HPDE6-E6E7 (cell line): Measurements from ENCODE around the gene ZNF292.
"Not testable (repeated sequence)": the region's sequence is repeated elsewhere in the genome, so short reads cannot be mapped to it uniquely, and the experiment has no call there.

Experiments
- DNase-seq: peaks from one replicate; pipeline ENCODE4 v3.0.0; 2011; ENCODE audit warnings: missing footprints; ENCODE audit errors: extremely low spot score

Gene ZNF292

DNA sequence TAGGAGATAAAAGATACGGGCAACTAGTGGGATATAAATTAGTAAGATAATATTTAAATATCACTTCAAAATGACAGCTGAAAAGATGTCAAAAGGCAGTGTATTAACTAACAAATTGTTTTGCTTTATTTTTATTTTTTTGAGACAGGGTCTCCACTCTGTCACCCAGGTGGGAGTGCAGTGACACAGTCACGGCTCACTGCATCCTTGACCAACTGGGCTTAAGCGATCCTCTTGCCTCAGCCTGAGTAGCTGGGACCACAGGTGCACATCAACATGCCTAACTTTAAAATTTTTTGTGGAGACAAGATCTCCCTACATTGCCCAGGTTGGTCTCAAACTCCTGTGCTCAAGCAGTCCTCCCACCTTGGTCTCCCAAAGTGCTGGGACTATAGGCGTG, 5.9 kb downstream of the ZNF292 start:
- DNase-seq = no peak

DNA sequence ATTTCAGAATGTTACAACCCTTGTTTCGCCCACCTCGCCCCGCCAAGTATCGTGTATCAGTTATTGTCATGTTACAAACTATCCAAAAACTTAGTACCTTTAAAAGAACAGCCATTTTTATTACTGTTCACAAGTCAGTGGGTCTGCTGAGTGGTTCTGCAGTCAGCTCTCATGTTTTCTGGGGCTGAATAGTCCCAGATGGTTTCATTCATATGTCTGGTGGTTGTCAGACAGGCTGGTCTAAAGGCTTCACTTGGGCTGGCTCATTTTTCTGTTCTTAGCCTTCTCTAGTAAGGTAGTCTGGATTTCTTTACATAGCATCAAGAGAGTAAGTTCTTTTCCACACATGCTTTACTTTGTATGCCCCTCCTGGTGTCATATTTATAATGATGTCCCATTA, 8.6 kb downstream of the ZNF292 start:
- DNase-seq = no peak

DNA sequence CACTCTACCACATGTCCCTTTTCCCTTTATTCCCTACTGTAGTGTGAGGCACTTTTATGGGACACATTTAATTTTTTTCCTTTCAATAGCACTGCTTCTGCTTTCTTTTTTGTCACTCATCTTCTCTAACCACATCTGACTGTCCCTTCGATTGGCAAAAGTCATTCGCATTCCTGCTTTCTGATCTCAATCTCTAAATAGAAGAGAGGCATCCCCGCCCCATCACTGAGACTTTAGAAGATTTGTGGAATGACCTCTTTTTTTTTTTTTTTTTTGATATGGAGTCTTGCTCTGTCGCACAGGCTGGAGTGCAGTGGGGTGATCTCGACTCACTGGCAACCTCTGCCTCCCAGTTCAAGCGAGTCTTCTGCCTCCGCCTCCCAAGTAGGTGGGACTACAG, 9.1 kb downstream of the ZNF292 start:
- no peak for DNase-seq

DNA sequence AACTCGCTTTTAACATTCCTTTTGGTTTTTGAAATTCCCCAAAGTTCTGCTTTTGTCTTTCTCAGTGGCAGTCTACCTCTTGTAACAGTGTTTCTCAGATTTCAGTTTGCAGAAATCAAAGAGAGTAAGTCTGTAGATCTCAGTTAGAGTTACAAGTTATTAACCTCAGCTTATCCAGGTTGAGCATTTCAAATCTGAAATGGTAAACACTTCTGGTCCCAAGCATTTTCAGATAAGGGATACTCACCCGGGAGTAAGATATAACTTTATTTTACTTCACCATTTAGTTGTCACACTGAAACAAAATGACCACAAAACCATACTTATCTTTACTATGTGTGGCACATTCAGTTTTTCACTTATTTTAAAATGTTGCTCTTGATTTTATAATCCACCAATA, 9.8 kb downstream of the ZNF292 start:
- no peak for DNase-seq

DNA sequence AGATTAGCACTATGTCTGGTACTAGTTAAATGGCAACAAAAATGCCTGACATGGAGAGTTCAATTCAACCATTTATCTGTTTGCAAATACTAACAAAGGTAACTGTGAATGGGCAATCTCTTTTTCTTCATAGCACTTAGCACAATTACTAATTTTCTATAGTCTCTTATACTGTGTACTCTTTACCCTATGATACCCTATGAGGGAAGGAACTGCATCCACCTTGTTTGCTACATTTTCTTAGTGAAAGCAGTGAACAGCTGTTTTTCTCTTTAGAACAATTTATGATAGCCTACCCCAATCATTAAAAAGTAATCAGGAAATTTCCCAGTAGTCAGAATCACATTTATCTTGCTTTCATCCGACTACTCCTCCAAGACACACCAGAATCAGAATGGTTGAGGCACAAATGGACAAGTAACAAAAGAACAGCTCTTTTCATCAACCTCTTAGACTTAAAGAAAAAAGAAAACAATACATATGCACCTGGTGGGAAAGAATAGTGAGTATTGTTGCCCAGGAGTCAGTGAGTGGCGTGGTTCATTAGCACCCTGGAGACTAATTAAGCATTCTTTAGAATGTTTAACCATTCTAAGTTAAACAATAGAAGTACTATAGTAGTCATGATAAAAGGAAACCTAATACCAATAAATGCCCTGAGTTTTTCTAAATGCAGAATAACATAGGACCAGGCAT, 16.7 kb downstream of the ZNF292 start:
- DNase-seq = no peak

DNA sequence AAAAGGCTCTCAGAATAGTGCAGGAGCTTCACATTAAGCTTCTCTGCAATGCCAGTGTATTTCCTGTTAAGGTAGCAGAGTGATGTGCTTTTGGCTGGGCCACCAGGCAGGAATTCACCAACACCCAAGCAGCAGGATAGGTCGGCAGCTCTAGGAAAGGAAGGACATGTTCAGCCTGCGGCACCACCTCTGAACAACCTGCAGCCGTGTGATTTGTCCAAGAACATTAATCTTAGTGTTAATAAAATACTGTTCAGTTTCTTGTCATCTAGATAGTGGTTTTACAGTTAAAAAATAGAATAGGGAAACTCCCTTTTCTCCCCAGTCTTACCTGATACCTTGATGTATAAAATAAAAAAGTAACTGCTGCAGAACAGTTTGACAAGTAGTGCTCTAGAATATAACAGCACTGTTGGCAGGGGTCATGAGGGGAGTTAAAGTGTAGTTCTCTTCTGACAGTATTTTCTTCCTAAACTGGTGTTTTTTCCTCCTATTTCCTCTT, 18.8 kb downstream of the ZNF292 start:
- DNase-seq = no peak

DNA sequence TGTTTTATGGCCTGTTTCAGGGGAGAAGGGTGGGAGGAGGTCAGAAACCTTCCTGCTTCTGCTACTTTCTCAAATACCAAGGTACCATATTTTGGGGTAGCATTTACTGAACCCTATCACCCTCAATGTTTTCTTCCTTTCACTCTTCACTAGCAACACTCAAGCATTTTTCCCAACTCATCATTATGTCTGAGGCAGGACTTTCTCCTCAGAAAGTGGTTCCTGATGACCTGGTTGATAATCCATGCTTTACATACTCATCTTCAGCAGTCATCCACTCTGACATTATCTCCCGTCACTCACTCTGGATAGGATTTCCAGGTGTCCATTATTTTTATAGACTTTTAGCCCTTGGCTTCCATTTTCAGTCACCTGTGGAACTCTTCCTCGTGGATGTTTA, 21.1 kb downstream of the ZNF292 start:
- DNase-seq = no peak

DNA sequence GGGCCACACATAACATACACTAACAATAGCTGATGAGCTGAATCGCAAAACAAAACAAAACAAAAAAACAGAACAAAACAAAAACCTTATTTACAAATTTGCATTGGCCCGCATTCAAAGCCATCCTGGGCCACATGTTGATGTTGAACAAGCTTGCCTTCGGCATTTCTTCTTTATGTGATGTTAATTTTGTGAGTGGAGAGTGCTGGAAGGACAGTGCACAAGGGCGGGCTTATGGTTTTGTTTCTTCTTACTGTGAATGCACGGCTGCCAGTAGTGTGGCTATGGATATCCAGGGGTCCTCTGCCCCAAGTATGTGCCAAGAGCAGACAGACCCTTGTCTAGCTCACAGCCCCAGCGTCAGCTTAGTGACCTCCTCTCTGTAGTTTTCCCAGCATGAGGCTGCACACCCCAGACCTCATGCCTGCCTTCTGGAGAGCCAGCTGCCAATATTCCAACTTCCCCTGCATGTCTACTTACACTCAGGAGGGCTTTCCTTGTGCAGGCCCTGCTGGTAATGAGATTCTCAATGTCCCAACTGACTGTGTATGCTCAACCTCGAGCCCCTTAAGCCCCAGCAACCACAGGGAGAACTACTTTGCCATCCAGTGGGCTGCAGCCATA, 24.9 kb downstream of the ZNF292 start:
- DNase-seq = no peak

DNA sequence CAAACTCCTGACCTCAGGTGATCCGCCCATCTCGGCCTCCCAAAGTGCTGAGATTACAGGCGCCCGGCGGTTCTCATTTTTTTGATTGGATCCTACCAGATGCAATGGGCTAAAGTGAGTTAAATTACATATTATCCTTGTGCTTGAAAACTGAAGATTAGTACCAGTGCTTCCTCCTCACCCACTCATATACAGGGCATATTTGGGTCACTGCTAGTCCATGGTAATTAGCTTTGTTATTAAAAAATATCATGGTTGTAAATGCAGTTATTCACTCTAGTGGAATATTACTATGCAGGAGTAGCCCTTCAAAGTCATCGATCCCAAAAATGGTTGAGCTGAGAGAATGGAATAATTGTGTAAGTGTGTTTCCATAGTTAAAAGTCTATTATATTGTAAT, 26.5 kb downstream of the ZNF292 start:
- DNase-seq = no peak

DNA sequence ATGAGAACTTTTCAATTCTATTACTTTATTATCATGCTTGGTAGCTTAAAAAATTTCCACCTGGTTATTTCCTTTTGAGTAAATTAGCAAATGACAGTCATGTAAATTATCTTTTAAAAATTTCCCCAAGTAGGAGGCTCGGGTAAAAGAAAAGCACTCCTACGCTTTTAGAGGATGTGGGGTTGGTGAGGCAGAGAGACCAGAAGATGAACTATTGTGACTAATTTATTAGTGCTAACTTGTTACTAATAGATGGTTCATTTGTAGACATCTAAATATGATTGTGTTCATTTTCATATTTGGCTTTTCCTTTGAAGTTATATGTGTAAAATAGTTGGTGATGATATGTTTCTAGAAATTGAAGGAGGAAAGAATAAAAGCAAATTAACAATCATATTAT, 27.0 kb downstream of the ZNF292 start:
- no peak for DNase-seq

DNA sequence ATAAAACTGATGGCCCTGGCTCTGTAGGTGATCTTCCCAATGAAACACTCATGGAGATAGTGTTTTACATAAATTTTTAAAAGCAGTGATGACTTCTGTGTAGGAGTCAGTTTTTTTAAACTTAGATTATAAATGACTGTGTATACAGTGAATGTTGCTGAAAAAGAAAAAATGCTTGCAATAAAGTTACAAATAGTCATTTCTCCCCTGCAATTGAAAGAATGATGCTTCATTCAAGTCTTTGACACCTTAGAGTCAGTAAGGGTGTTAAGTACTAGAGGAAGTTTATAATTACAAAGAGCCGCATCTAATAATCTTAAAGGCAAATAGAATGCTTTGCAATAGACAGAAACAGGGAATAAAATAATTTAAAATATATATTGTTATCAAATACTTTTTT, 27.6 kb downstream of the ZNF292 start:
- DNase-seq = no peak

DNA sequence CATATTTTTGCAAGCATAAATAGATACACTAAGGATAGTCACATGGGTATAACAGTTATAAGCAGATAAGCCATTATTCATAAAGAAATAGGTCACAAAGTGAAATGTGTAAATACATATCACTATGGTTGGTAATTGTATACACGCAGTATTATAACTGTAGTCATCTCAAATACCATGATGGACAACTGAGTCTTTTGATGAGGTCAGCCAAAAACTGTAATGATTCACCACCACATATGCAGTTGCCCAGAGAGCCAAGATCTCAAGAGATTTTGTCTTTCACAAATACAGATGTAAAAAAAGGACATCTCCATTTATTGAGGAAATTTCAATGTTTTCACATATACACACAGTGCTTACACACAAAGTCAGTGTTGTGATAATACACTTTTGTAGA, 28.3 kb downstream of the ZNF292 start:
- DNase-seq = no peak

DNA sequence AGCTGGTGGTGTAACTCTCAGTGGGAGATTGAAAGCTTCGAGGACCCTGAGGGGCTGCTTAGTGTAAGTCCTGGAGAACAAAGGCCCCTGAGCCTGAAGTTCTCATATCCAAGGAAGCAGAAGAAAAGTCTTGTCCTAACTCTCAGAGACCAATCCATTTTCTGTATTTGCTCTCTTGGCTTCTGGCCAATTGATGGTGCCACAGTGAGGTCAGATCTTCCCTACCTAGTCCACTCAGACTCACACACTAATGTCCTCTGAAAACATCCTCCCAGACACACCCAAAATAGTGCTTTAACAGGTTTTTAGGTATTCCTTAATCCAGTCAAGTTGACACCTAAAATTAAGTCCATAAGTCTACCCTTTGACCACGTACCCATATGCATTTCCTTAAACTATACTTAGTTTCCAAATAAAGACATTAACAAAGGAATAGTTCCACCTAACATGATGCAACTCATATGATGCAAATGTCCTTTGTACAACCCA, 29.4 kb downstream of the ZNF292 start:
- no peak for DNase-seq

DNA sequence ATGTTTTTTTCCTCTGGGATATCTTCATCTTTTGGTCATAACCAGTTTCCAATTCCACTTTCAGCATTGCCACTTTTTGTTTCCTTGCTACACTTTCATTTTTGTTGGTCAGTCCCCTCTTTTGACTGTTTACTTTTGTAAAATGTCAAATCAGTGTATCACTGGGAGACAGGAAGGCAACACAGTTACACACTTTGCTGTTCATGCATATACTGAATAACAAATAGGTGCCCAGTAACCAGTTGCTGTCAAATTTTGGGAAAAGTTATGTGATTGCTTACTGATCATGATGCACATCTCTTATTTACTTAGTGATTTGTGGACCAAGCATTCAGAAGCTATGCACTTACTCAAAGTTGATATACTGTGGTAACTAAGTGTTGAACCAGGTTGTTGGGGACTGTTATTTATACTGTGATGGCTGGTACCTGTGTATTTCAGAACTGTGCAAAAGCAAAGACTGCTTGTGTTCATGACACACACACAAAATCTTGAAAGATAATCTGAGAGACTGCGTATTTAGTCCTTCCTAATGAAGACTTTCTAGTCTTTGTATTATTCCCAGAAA, 41.0 kb downstream of the ZNF292 start:
- DNase-seq = no peak

DNA sequence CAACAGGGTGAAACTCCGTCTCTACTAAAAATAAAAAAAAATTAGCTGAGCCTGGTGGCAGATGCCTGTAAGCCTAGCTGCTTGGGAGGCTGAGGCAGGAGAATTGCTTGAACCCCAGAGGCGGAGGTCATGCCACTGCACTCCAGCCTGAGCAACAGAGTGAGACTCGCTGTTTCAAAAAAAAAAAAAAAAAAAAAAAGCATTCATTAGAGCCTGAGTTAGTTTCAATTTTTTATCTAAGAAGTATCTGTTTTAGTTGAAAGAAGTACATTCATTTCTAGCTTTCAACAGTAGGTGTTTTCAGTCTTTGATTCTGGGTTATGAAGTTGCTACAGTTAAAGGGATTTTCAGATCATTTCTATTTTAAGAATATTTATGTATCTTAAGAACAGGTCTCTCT, 42.2 kb downstream of the ZNF292 start:
- no peak for DNase-seq

DNA sequence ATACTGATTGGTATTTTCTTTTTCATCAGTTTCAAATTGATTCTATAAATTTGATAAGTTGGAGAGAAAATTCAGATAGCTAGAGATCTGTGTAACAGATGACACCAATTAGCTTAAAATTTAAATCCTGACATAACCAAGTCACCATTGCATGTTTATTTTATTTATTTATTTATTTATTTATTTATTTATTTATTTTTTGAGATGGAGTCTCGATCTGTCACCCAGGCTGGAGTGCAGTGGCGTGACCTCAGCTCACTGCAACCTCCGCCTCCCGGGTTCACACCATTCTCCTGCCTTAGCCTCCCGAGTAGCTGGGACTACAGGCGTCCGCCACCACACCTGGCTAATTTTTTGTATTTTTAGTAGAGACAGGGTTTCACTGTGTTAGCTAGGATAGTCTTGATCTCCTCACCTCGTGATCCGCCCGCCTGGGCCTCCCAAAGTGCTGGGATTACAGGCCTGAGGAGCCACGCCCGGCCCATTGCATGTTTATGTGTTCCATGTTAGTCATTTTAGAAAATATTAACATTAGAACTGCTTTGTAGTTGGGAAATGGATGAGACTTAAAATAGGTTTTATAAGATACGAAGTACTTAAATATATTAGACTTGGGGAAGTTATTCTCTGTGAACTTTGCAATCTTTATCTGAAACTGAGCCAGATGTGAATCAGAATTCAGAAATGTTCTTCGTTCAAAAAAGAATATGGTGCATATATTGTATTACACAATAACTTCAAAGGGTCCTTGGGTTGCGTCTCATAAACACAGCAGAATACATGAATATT, 42.9 kb downstream of the ZNF292 start:
- not testable (repeated sequence) for DNase-seq

DNA sequence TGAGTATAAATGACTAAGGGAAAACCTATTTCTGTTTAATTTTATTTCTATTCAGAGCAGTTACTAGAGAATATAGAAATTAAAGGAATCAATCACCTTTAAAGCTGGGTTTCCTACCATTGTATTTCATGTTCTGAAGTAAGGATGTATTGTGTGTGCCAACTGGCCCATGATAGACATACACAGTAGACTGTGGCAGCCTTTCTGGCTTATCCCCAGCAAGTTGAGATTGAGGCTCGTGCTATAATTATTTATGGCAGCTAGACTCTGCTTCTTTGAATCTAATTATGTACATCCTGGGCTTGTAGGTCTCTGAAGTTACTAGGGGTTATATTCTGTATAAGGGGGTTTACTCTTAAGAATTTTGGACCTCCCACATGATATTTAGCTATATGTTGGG, 44.4 kb downstream of the ZNF292 start:
- no peak for DNase-seq

DNA sequence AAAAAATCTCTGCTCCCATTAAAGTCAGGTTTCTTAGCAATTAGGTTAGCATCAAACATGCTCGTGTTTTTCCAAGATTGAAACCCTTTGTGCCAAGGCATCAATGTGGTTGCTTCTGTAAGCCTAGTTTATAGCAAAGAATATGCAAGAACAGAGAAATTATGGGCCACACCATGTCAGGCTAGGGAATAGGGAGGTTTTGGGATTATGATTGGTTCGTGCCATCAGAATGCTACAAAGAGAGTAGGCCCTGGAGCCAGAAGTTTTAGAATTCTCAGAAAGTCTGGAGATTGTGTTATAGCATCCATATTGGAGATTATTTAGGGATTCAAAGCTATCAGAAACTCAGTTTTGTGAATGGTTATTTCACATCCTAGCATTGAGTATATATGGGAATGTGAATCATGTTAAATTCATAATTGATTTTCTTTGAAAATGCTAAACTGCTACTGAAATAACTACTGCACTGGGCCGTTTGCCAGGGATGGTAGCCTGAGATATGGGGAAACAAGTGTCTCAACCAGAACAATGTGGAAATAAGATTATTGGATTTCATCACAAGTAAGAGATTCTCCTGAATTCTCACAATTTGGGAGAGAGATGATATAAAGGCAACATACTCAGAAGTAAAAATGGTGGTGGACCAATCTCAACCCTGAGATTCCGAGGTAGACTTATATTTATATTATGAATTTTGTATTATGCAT, 45.3 kb downstream of the ZNF292 start:
- DNase-seq = no peak

DNA sequence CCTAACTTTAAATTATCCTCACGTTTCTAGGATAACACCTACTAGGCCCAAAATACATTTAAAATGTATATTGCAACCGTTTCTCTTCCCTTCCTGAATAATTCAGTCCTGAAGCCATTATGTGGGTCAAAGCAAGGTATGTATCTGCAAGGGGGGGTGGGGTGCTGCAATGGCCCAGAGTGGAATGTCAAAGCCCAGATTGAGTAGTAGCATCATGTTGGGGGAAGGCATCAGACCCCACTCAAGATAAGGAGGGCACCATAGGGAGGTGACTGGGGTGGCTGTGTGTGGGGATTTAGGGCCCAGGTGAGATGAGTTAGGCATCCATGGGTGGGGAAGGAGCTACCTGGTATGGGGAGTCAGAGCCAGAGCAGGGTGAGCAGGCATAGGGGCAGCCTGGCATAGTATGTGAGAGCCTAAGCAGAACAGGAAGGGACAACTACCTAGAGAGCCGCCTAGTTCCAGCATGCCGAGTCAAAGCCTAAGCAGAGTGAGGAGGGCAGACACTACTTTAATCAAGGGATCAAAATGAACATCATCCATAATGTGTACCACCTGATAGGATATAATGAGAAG, 48.2 kb downstream of the ZNF292 start:
- DNase-seq = no peak

DNA sequence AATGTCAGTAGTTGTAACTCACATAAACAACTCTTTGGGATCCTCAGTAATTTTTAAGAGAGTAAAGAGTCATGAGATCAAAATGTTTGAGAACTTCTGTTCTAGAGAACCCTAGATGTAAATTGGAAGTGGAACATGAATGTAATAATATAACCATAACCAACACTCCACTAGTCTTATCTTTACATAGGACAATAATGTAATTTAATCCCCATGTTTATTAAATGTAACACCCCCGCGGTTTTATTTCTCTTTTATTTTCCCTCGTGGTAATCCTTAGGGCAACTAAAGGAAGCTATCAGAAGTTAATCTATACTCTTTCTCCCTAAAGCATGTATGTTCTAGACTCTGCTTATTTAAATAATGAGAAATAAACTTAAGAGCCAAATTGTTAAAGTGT, 54.4 kb downstream of the ZNF292 start:
- no peak for DNase-seq

DNA sequence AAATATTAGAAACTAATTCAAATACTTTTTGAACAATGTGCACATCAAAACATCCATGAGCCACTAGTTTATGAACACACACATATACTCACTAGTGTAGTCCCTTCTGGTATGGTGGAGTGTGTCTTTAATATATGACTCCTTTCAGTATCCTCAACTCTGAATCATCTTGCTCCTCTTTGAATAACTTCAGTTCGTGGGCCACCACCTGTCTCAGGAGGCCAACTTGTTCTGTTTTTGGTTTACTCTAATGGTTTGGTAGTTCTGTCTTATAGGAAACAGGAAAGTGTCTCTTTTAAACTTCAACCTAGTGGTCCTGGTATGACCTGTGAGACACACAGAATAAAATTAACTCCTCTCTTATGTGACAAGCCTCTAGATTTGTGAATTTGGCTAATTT, 55.6 kb downstream of the ZNF292 start:
- no peak for DNase-seq
